Endothelial cell (in vitro differentiated cells): Measurements from ENCODE around the gene MAGI1. TPM values are rescaled to one million over a fixed set of nuclear protein-coding genes. Genes with fewer than 3 reads are reported as not detected.

Experiments
- DNase-seq: peaks from one replicate; pipeline ENCODE4 v3.0.0; 2021; ENCODE audit warnings: low spot score
- H3K27ac Mint-ChIP-seq: one replicate; pipeline ENCODE4 v1.8.0; 2021; ENCODE audit warnings: mixed read lengths, inconsistent platforms; ENCODE audit not compliant: unreplicated experiment
- H3K27me3 Mint-ChIP-seq: one replicate; pipeline ENCODE4 v1.8.0; 2021; ENCODE audit warnings: mild to moderate bottlenecking, moderate library complexity, mixed read lengths, inconsistent platforms; ENCODE audit not compliant: unreplicated experiment
- H3K36me3 Mint-ChIP-seq: one replicate; pipeline ENCODE4 v1.8.0; 2021; ENCODE audit warnings: mild to moderate bottlenecking, low read depth, mixed read lengths, inconsistent platforms; ENCODE audit not compliant: unreplicated experiment
- H3K4me1 Mint-ChIP-seq: one replicate; pipeline ENCODE4 v1.8.0; 2021; ENCODE audit warnings: mild to moderate bottlenecking, mixed read lengths, inconsistent platforms; ENCODE audit not compliant: unreplicated experiment
- H3K4me3 Mint-ChIP-seq: one replicate; pipeline ENCODE4 v1.8.0; 2021; ENCODE audit warnings: mild to moderate bottlenecking, mixed read lengths, inconsistent platforms; ENCODE audit not compliant: unreplicated experiment
- H3K9me3 Mint-ChIP-seq: one replicate; pipeline ENCODE4 v1.8.0; 2021; ENCODE audit warnings: mixed read lengths, inconsistent platforms; ENCODE audit not compliant: unreplicated experiment
- total RNA-seq: library from RNA; stranded (reverse); fragmentation: NEBNext Ultra II Directional; extraction: Animal tissue kit (Norgen Biotek cat#: 25700); gene quantifications from one replicate; pipeline ENCODE4 v1.2.1, GENCODE V29; 2021; ENCODE audit not compliant: unreplicated experiment
- TF ChIP-seq, protein P1 (sequence below): fragments of 200-600 bp; sonication (generic); IDR thresholded peaks from one replicate; pipeline ENCODE4 v1.5.0; 2021; ENCODE audit warnings: antibody characterized with exemption; ENCODE audit not compliant: unreplicated experiment

MAGI1 gene
- total RNA-seq, 1 donor from 2014 or later = 33.8 TPM

DNA sequence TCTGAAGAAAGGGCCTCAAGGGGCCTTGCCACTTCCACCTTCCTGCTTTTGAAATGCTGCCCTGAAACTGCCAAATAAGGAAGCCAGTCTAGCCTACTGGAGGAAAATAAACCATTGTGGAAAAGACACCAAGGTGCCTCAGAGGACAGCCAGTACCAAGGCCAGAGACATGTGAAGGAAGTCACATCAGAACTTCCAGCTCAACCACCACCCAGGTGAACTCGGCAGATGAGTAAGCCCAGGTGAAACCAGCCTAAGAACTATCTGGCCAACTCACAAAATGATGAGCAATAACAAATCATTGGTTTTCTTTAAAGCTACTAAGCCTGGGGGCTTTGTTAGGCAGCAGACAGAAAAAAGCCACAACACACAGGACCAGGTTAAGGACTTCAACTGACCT lies 103.0 kb downstream of the MAGI1 start:
- peak overlapping the region; percentile 51 for H3K4me3 Mint-ChIP-seq
- peaks cover 48% of the 10 kb centered on the region for H3K4me1 Mint-ChIP-seq
- no peak overlapping the region for H3K27ac Mint-ChIP-seq
- no peaks in the 10 kb centered on the region for H3K36me3 Mint-ChIP-seq
- TF ChIP-seq, protein P1, sequence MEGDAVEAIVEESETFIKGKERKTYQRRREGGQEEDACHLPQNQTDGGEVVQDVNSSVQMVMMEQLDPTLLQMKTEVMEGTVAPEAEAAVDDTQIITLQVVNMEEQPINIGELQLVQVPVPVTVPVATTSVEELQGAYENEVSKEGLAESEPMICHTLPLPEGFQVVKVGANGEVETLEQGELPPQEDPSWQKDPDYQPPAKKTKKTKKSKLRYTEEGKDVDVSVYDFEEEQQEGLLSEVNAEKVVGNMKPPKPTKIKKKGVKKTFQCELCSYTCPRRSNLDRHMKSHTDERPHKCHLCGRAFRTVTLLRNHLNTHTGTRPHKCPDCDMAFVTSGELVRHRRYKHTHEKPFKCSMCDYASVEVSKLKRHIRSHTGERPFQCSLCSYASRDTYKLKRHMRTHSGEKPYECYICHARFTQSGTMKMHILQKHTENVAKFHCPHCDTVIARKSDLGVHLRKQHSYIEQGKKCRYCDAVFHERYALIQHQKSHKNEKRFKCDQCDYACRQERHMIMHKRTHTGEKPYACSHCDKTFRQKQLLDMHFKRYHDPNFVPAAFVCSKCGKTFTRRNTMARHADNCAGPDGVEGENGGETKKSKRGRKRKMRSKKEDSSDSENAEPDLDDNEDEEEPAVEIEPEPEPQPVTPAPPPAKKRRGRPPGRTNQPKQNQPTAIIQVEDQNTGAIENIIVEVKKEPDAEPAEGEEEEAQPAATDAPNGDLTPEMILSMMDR = no peak
- peaks cover 6% of the 10 kb centered on the region for H3K27me3 Mint-ChIP-seq
- no peak for DNase-seq
- H3K9me3 Mint-ChIP-seq = no peaks in the 10 kb centered on the region

DNA sequence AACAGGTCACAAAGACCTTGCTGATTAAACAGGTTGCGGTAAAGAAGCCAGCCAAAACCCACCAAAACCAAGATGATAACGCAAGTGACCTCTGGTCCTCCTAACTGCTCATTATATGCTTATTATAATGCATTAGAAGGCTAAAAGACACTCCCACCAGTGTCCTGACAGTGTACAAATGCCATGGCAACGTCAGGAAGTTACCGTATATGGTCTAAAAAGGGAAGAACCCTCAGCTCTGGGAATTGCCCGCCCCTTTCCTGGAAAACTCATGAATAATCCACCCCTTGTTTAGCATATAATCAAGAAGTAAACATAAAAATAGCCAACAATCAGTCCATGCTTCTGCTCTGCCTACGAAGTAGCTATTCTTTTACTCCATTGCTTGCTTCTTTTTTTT lies 108.1 kb downstream of the MAGI1 start:
- TF ChIP-seq, protein P1 = no peak
- Mint-ChIP-seq H3K27ac (no peak overlapping the region), H3K36me3 (no peaks in the 10 kb centered on the region), H3K4me3 (no peak overlapping the region), H3K4me1 (peaks cover 21% of the 10 kb centered on the region), H3K27me3 (peaks cover 5% of the 10 kb centered on the region), H3K9me3 (no peaks in the 10 kb centered on the region)
- DNase-seq = no peak

DNA sequence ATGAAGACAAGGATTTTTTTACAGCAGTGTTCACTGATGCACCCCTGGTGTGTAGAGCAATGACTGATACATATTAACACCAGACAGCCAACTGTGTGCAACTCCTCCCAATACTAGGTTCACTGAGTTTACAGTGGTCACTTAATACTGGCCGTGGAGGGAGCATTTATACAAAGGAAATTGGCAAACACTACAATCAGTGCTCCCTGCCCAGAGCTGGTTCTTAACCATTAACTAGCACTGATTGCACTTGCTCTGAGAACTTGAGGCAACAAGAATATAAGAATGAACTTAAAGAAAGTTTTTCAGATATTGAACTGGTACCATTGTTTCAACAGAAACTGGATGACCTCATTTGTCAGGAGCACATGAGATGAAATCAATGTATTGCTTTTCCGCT lies 110.6 kb downstream of the MAGI1 start:
- Mint-ChIP-seq H3K9me3 (no peaks in the 10 kb centered on the region), H3K27ac (no peak overlapping the region), H3K4me3 (no peak overlapping the region), H3K27me3 (peaks cover 2% of the 10 kb centered on the region), H3K36me3 (no peaks in the 10 kb centered on the region), H3K4me1 (peaks cover 13% of the 10 kb centered on the region)
- TF ChIP-seq, protein P1 = no peak
- no peak for DNase-seq

DNA sequence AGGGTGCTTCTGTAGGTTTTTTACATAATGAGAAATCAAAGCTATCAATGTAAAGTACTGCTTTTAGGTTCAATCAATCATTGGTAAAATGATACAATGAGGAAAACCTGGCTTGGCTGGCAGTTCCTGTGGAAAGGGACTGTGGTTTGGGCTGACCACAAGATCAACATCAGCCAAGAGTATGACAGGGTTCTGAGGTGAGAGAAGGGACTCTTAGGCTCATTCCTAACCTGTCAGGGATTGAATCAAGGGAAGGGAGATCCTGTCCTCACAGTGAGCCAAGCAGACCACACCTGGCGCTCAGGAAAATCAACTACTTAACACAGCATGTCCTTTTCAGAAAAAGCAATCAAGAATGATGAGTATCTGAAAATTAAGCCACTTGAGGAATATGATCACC lies 111.1 kb downstream of the MAGI1 start:
- peaks cover 2% of the 10 kb centered on the region for H3K27me3 Mint-ChIP-seq
- TF ChIP-seq, protein P1 = no peak
- H3K4me3 Mint-ChIP-seq = no peak overlapping the region
- no peak for DNase-seq
- H3K36me3 Mint-ChIP-seq = no peaks in the 10 kb centered on the region
- H3K27ac Mint-ChIP-seq = no peak overlapping the region
- H3K9me3 Mint-ChIP-seq = no peaks in the 10 kb centered on the region
- peaks cover 13% of the 10 kb centered on the region for H3K4me1 Mint-ChIP-seq

DNA sequence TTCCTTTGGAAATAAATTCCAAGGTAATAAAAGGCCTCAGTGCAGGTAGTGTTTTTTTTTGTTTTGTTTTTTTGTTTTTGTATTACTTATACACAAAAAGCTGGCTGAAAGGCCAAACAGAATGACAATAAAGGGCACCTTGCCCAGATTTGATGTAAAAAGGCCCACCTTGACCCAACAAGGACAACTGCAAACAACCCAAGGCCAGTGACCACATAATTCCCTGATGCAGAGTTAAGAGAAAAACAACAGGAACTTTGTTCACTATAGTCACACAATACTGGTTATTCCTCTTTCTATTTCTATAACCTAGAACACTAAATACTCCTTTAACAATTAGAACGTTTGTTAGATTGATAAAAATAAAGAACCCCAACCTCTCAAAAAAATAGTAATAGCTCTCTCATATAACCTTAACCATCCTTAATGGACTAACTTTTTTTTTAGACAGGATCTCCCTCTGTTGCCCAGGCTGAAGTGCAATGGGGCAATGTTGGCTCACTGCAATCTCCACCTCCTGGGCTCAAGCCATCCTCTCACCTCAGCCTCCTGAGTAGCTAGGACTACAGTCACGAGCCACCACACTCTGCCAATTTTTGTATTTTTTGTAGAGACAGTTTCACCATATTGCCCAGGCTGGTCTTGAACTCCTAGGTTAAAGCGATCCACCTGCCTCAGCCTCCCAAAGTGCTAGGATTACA lies 113.3 kb downstream of the MAGI1 start:
- Mint-ChIP-seq H3K36me3 (no peaks in the 10 kb centered on the region), H3K9me3 (no peaks in the 10 kb centered on the region), H3K4me1 (peaks cover 13% of the 10 kb centered on the region), H3K27ac (no peak overlapping the region), H3K4me3 (no peak overlapping the region), H3K27me3 (peaks cover 2% of the 10 kb centered on the region)
- TF ChIP-seq, protein P1 = no peak
- DNase-seq = no peak
